ENCODE data around the gene SNTG2.

GRCh38 chr2:1238598-1239138 is 288.0 kb downstream of the SNTG2 start:
- TF ChIP-seq CTCF (IDR thresholded peaks at IDR 0.05), result no peak
- TF ChIP-seq EP300 (IDR thresholded peaks at IDR 0.05), result no peak
